DND-41 (cell line): Measurements from ENCODE around the gene SERPINI2.

ENCODE experiments used
- CTCF ChIP-seq: IDR thresholded peaks from 2 replicates; pipeline ENCODE4 v1.5.1; 2012; ENCODE audit warnings: borderline replicate concordance, low read length, moderate library complexity, mild to moderate bottlenecking; ENCODE audit not compliant: poor library complexity, severe bottlenecking; ENCODE audit errors: extremely low read depth
- EZH2 ChIP-seq: IDR thresholded peaks from 3 replicates; pipeline ENCODE4 v1.6.1; 2012; ENCODE audit warnings: borderline replicate concordance, low read depth, mild to moderate bottlenecking, moderate library complexity, low read length, inconsistent platforms; ENCODE audit not compliant: severe bottlenecking

- TF ChIP-seq CTCF (no peak), EZH2 (no peak)
These were observed 28.4 kb downstream of the SERPINI2 start for GRCh38 chr3:167445491-167445890.
